GM18867 (cell line): ENCODE results near the gene TUBGCP6.

Experiments
- ATAC-seq: cut with Tn5 transposase; IDR thresholded peaks from one replicate; pipeline ENCODE4 v1.9.1; 2021; ENCODE audit warnings: mild to moderate bottlenecking, moderate library complexity; ENCODE audit not compliant: unreplicated experiment

The TUBGCP6 gene

DNA sequence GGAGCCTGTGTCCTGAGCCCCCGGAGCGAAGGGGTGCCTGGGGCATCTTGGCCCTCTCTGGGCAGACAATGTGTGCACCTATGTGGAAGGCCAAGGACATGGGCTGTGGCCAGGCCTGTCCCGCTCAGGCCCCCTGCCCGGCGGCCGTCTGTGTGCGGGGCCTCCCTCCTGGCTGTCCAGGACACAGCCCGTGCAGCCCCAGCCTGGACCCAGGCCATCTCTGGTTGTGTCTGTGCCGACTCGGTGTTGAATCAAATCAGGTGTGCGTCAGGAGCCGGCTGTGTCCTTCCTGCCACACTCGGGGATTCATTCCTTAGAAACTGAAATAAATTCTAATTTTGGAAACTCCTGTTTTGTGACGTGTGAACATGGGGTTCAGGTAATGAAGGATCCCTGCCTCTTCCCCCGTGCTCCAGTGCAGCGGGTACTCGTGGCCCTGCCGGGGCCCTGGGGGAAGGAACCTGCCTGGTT lies 45.5 kb downstream of the TUBGCP6 start:
- no peak for ATAC-seq

DNA sequence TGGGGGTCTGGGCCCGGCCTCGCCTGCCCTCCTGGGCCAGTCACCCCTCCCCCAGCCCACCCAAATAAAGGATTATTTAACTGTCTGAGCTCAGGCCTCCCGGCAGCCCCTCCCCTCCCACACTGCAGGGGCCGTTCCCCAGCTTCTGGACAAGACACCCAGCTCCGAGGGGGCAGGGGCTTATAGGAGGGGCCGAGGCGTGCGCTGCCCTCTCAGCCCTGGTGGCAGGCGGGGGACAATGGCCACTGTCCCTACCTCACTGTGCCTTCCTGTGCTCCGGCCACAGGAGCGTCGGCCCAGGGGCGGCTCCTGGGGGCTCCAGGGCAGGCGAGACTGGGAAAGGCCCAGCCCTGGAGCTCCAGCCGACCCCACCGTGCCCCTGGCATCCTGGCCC lies 46.2 kb downstream of the TUBGCP6 start:
- no peak for ATAC-seq

DNA sequence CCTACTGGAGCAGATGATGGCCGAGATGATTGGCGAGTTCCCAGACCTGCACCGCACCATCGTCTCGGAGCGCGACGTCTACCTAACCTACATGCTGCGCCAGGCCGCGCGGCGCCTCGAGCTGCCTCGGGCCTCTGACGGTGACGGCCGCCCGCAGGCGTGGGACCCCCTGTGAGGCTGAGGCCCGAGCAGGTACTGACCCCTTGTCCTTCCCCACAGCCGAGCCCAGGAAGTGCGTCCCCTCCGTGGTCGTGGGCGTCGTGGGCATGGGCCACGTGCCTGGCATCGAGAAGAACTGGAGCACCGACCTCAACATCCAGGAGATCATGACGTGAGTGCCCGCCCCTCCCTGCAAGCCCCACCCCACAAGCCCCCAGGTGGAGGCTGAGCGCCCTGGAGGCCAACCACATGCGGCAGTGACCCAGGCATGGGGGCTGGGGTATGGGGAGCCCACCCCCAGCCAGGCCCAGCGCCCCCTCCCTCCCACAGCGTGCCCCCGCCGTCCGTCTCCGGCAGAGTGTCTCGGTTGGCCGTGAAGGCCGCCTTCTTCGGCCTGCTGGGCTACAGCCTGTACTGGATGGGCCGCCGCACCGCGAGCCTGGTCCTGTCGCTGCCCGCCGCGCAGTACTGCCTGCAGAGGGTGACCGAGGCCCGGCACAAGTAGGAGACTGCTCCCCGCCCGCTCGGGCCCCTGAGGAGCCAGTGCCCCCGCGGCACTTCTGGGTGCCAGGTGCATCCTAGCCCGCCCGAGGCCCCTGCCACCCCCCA lies 46.8 kb downstream of the TUBGCP6 start:
- no peak for ATAC-seq

DNA sequence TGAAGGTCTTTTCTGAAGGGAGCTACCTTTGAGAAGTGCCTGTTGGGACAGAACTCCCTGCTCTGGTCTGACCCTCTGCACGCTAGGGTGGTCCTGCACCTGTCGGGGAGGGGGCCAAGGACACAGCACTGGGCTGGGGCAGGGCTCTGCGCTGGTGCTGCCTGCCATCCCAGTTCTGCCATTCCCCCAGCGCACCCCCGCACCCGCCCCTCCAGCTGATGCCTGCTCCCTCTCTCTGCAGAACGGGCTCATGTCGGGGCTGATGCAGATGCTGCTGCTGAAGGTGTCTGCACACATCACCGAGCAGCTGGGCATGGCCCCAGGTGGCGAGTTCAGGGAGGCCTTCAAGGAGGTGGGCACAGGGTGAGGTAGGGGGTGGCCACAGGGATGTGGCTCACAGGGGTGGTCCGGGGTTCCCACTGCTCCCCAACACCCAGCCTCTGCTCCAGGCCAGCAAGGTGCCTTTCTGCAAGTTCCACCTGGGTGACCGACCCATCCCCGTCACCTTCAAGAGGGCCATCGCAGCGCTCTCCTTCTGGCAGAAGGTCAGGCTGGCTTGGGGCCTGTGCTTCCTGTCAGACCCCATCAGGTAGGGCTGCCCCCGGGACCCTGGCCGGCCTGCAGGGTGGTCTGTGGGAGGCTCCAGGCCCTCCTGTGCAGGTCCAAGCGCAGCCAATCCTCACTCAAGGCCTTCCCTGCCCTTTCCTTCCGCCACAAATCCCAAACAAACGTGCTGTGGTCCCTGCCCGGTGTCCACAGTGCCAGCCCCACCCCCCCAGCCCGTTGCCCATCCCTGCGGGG lies 47.6 kb downstream of the TUBGCP6 start:
- no peak for ATAC-seq

DNA sequence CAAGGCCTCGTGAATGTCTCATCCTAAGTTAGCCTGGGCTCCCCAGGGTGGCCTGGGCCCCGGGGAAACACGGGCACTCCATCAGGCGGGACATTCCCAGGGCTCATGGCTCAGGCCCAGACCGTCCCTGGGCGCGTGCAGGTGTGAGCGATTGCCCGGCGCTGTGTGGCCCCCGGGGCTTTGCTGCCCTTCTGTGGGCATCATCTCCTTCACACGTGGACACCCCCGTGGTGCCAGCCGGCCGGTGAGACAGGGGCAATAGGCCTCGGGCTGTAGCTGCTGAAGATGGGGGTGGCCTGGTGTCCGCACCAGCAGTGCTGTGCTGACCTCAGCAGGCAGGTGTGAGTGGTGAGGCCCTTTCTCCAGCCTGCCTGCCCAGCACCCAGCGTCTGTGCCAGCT lies 48.6 kb downstream of the TUBGCP6 start:
- ATAC-seq, result no peak

DNA sequence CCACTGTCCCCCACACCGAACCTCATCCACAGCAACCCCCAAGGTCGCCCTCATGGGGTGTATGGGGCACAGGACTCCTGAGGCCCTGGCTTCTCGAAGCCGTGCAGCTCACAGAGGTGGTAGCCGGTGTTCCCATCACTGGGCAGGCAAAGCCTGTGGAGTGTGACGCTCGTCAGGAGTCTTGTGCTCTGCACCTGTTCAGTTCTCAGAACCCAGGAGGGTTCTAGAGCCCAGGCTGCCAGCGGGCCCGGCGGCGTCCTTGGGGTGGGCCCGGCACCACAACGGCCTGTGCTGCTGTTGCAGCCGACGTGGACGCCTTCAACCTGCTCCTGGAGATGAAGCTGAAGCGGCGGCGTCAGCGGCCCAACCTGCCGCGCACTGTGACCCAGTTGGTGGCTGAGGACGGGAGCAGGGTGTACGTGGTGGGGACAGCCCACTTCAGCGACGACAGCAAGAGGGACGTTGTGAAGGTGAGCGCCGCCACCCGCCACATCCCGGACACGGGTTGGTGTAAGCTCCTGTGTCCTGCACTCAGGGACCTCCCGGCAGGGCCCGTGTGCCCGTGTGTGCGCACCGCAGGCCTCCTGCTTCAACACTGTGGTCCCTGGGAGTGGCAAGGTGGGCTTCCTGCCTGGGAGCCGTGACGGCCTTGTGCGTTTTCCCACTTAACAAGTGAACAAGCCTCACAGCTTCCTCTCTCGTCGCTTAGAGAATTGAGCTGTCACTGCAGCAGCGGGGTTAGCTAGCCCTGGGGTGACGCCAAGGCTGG lies 50.6 kb downstream of the TUBGCP6 start:
- no peak for ATAC-seq

DNA sequence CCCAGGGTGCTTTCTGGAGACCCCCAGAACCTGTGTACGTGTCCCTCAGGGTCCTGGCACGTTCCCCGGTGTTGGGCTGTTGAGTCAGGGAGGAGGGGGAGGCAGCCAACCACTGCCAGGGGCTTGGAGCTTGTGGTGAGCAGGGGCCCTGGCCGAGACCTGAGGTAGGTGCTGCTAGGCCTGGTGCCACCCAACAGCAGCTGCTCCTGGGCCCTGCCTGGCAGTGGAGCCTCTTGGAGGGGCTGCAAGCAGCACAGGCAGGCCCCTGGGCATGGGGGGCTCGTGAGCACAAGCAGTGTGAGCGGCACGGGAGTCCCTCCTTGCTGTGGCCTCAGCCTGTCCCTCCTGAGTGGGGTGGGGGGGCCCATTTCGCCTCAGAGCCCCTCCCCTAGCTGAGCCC lies 51.2 kb downstream of the TUBGCP6 start:
- no peak for ATAC-seq

DNA sequence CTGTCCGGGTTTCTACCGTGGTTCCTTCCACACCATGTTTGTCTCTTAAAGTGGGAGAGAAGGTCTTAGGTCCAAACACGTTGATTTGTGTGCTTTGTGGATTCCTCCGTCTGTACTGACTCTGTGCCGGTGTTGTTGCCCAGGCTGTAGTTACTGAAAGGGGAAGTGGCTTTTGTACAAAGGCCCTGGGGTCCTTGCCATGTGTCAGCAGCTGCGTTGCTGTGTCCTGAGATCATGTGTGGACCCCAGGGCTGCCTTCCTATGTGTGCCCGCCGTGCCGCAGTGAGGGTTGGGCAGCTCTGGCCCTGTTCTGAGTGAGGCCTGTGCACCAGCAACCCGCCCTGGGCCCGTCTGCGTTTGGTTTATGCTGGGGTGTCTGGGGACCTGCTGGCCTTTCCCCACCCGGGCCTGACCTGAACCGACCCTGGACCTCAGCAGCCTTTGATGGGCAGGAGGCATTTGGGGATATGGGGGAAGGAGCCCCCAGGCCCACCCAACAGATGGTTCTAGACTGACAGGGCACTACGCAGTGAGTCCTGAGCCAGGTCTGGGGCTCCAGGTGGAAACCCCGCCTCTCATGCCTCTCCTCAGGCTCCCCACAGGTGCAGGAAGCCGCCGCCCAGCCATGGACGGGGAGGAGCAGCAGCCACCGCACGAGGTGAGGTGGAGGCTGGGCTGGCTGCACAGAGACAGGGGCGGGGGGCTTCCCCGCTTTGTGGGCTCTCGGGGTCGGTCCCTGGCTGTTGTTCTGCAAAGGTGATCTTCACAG lies 52.2 kb downstream of the TUBGCP6 start:
- no peak for ATAC-seq

DNA sequence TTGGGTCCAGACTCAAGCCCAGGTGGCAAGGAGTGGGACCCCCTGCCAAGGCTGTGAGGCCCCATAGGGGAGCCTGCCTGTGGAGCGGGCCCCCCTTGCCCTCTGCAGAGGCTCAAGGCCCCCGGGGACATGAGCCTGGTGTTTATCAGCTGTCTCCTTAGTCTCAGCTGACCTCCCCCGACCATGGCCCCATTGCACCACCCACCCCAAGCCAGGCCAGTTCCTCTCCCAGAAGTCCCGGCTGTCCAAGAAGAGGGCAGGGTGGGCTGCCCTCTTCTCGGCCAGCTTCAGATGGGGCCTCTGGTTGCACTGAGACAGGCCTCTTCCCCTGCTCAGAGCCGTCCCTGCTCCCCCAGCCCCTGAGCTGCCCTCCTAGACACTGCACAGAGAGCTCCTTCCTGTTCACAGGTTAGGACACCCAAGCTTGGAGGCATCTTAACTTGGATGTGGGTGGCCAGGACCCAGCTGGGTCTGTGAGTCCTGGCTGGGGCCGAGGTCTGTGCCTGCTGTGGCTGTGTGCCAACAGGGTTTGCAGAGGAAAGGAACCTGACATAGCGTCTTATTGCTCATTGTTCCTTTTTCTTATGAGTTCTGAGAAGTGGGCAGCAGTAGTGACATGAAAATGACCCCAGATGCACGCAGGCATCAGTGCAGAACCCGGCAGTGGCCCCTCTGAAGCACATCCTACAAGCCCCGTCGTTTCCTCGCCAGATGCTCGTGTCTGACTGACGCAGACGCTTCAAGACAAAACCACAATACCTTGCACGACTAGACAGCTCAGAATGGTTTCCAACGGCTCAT lies 53.7 kb downstream of the TUBGCP6 start:
- ATAC-seq, result peak; percentile 24

DNA sequence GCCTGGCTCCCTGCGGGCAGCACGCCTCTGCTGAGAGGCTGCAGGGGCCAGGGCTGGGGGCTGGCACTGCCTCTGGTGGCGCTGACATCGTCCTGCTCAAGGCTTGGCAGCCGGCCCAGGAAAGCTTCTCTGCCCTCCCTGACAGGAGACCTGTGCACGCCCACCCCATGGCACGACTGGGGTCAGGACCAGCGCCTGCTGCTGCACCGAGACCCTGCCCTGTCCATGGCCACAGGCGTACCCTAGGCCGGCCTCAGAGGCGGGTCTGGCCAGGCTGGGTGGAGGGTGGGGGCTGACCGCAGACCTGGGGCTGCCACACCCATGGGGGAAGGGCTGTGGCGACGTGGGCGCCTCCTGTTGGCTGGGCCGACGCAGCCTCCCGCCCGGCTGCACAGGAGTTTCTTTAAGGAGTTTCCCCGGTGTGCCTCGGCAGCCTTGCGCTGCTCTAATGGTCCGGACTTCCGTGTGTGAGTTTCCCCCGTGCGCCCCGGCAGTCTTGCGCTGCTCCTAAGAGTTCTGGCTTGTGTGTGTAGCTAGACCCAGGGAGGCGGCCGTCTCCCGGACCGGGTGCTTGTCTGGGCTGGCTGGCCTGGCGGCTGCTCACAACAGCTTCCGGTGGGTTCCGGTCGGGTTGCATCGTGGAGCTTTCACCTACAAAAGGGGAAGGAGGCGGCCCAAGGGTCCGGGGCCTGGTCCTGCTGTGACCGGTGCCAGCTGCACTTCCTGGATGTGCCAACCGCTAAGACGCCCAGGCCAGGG lies 54.5 kb downstream of the TUBGCP6 start:
- peak; percentile 36 for ATAC-seq

DNA sequence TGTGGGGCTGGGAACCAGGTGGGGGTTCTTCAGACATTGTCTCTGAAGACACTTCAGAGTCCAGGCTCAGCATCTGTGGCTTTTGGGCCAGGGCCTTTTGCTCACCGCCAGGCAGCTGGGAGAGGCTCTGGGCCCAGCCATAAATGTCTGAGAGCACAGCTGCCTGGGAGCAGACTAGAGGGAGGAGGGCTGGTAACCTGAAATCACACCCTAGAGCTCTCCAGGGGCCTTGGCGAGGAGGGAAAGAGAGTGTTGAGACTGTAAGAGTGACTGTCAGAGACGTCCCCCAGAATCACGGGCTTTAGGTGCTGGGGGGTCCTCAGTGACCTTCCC lies 55.0 kb downstream of the TUBGCP6 start:
- ATAC-seq, result peak; percentile 0

DNA sequence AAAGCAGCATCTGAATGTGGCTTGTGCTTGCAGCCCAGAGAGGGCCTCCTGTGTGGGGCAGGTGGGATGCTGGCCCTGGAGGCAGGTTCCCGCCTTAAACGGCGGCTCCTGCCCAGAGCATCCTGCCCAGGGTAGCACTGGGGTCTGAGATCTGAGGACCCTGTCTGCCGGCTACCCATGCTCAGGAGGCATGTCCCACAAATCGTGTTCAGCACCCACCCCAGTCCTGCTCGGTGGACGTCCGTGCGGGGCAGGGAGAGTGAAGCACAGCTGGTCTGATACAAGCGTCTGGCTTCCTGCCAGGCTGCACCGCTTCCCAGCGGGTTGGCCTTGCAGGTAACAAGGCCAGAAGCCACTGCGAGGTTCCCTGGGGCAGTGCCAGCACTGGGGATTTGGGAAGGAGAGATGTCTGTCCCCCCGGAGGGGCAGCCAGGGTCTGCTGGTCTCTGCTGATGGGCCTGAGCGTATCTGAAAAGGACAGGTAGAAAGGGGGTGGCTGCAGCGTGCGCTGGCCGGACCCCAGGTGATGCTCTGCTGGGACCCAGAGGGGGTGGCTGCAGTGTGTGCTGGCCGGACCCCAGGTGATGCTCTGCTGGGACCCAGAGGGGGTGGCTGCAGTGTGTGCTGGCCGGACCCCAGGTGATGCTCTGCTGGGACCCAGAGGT lies 55.5 kb downstream of the TUBGCP6 start:
- no peak for ATAC-seq

DNA sequence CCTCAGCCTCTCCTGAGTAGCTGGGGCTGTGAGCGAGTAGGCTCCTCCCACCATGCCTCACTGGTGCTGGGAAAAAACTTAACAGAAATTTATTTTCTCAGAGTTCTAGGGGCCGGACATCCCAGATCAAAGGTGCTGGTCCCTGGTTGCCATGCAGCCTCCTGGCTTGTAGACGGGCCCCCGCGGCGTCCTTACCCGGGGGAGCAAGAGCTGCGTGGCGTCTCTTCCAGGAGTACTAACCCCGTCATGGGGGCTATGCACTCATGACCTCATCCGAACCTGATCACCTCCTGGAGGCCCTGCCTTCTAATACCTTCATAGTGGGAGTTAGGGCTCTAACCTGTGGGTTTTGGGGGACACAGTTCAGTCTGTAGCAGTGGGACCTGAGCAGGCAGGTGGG lies 56.5 kb downstream of the TUBGCP6 start:
- no peak for ATAC-seq

DNA sequence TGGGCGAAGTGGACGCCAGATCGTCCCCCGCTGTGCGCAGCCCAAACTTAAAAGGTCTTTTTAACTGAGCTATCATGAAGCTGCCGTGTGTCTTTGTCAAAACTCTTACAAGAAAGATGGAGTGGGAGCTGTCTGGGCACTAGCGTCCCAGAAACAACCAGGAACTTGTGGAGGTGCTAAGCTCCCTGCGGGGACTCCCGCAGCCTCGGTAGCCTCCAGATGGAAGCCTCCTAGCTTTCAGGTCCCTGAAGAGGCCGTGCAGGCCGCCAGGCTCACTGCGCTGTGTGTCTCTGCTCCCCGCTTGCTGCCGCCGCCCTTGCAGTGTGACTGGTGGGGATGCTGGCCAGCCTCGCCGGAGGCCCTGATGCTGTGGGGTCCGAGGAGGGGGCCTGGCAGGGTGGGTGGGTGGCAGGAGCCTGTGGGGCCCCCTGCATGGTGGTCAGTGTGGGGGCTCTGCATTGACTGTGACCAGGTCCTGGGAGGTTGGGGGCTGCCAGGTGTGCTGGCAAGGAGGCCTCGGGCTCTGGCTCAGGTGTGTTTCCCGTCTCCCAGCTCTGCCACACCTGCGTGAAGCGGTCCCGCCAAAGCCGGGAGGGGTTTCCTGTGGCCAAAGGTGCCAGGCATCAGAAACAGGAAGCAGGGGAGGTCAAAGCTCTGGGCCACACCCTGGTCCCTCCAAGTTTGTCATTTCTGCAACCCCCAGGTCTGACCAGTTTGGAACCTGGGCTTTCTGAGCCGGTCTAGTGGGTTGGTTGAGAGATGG lies 57.9 kb downstream of the TUBGCP6 start:
- no peak for ATAC-seq

DNA sequence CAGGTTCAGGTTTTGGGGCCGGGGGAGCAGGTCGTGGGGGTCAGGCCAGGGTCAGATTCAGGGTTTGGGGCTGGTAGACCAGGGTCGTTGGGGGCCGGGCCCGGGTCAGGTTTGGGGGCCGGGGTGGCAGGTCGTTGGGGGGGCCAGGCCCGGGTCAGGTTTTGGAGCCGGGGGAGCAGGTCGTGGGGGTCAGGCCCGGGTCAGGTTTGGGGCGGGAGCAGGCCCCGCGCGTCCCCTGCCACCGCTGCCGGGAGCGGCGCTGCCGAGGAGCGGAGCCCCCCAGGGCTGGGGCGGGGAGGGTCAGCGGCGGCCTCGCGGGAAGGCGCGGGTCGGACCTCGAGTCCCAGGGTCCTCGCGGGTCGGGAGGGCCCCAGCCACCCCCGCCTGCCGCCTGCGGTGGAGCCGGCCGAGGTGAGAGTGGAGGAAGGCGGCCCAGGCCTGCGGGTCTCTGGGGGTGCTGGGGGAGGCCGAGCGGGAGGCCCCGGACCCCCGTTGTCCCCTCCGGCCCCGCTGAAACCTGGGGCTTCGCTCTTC lies 58.6 kb downstream of the TUBGCP6 start:
- ATAC-seq, result no peak

DNA sequence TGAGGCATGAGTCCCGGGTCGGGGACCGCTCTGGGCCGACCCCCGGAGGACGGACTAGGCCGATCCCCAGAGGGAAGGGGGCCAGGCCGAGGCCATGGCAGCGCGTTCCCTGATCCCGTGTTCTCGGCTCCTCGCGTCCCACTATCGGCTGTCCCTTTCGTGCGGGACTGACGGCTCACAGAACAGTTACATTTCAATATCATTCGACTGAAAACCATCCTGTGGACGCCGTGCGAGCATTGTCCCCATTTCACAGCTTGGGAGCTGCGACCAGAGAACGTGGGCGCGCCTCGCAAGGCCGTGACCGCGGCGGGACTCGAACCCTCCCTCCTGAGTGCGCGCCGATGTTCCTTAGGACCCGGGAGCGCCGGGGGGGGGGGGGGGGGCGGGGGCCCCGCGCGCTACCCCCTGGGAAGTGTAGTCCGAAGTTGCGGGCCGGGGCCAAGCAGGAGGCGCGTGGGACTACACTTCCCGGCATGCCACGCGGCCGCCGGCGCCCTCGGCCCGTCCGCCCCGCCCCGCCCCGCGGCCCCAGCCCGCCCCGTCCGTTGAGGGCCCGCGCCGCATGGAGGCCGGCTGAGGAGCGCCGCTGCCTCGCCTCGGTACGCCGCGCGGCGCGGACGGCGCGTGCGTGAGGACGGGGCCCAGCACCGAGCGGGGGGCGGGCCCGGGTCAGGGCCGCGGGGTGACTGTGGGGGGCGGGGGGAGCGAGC lies 59.3 kb downstream of the TUBGCP6 start, which contains the start of gene TRABD:
TRABD (plus strand) TSS at position 539 of the 713 bp plus-strand sequence. CDS start 7,148 bp downstream, outside the sequence.
- ATAC-seq, result peak; percentile 35

DNA sequence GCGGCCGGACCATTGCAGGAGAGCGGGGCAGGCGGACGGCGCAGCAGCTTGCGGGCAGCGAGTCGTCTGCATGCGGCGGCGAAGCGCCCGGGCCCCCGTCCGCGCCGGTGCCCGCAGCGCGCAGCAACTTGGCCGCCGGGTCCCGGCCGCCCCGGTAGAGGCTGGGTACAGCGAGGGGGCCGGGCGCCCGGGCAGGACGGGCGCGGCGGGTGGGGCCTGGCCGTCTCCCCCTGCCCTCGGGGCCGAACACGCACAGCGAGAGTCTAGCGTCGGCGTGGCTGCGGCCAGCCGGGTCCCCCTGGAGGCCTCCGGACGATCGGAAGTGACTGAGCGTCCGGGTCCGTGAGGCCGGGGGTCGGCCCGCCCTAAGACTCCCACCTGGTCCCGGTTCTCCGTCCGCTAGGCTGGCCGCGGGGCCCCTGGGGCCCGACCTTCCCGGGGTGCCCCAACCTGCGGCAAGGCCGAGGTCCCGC lies 59.9 kb downstream of the TUBGCP6 start:
- no peak for ATAC-seq
